GM12892 (cell line): ENCODE results near the gene TIMM9.

Source experiments
- POLR2A ChIP-seq: IDR thresholded peaks from 2 replicates; pipeline ENCODE4 v1.6.1; 2011; ENCODE audit warnings: low read depth, low read length, control low read depth
- TAF1 ChIP-seq: IDR thresholded peaks from 2 replicates; pipeline ENCODE4 v1.6.1; 2011; ENCODE audit warnings: low read depth, mild to moderate bottlenecking, control low read depth, low read length, borderline replicate concordance

DNA sequence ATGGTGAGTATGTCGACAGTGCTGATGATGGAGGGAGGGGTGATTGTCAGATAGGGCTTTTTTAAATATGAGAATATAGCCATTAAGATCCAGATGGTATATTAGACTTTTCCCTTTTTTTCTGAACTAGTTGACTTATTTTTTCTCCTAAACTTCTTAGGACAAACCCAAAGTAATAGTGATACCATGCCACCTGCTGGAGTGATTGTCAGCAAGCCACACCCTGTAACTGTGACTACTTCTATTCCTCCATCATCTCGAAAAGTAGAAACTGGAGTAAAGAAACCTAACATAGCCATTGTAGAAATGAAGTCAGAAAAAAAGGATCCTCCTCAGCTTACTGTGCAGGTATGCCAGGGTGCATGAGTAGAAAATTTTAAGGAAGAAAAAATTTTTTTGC is 40.2 kb upstream of the TIMM9 start:
- TF ChIP-seq POLR2A (no peak), TAF1 (no peak)
